H9 (cell line): Measurements from ENCODE around the gene ERC1. TPM values are rescaled to one million over a fixed set of nuclear protein-coding genes. Genes with fewer than 3 reads are reported as not detected.

Experiments
- DNase-seq: peaks from one replicate; pipeline ENCODE4 v3.0.0-alpha.2; 2017
- H2AFZ ChIP-seq: one replicate; pipeline ENCODE4 v1.6.1; 2013; ENCODE audit warnings: mild to moderate bottlenecking, low read length, control low read depth, moderate library complexity
- H2AK5ac ChIP-seq: 2 replicates; pipeline ENCODE4 v1.6.1; 2013; ENCODE audit warnings: low read length, control low read depth, mixed read lengths; ENCODE audit not compliant: insufficient read length
- H2BK120ac ChIP-seq: one replicate; pipeline ENCODE4 v1.6.1; 2013; ENCODE audit warnings: low read depth, mild to moderate bottlenecking, low read length, control low read depth, inconsistent platforms; ENCODE audit not compliant: poor library complexity, severe bottlenecking
- H2BK12ac ChIP-seq: 2 replicates; pipeline ENCODE4 v1.6.1; 2013; ENCODE audit warnings: low read length, control low read depth, mixed read lengths, low read depth; ENCODE audit not compliant: insufficient read length
- H2BK15ac ChIP-seq: 2 replicates; pipeline ENCODE4 v1.6.1; 2013; ENCODE audit warnings: low read depth, low read length, control low read depth
- H2BK20ac ChIP-seq: one replicate; pipeline ENCODE4 v1.6.1; 2013; ENCODE audit warnings: low read depth, mild to moderate bottlenecking, low read length, control low read depth, inconsistent platforms; ENCODE audit not compliant: poor library complexity, severe bottlenecking
- H2BK5ac ChIP-seq: 2 replicates; pipeline ENCODE4 v1.6.1; 2013; ENCODE audit warnings: low read length, control low read depth, mixed read lengths; ENCODE audit not compliant: insufficient read length
- H3K14ac ChIP-seq: 2 replicates; pipeline ENCODE4 v1.6.1; 2013; ENCODE audit warnings: low read length, control low read depth; ENCODE audit not compliant: insufficient read depth
- H3K18ac ChIP-seq: 2 replicates; pipeline ENCODE4 v1.6.1; 2013; ENCODE audit warnings: low read depth, mild to moderate bottlenecking, mixed read lengths, low read length, control low read depth; ENCODE audit not compliant: insufficient read length
- H3K23ac ChIP-seq: 2 replicates; pipeline ENCODE4 v1.6.1; 2013; ENCODE audit warnings: low read length, control low read depth, mixed read lengths, low read depth; ENCODE audit not compliant: insufficient read length
- H3K23me2 ChIP-seq: 2 replicates; pipeline ENCODE4 v1.6.1; 2013; ENCODE audit warnings: low read depth, mild to moderate bottlenecking, mixed read lengths, low read length, control low read depth; ENCODE audit not compliant: insufficient read length, poor library complexity, severe bottlenecking
- H3K27ac ChIP-seq: 2 replicates; pipeline ENCODE4 v1.5.1; 2013; ENCODE audit warnings: low read length, control low read depth, mixed read lengths, low read depth; ENCODE audit not compliant: insufficient read length
- H3K27me3 ChIP-seq: 2 replicates; pipeline ENCODE4 v1.6.1; 2013; ENCODE audit warnings: low read length, control low read depth, inconsistent platforms; ENCODE audit not compliant: insufficient read depth
- H3K4ac ChIP-seq: 2 replicates; pipeline ENCODE4 v1.6.1; 2013; ENCODE audit warnings: low read depth, mild to moderate bottlenecking, control low read depth, inconsistent platforms, low read length, moderate library complexity
- H3K4me1 ChIP-seq: 2 replicates; pipeline ENCODE4 v1.6.1; 2013; ENCODE audit warnings: low read length, control low read depth, inconsistent platforms; ENCODE audit not compliant: insufficient read depth
- H3K4me2 ChIP-seq: 2 replicates; pipeline ENCODE4 v1.6.1; 2013; ENCODE audit warnings: low read length, control low read depth, mixed read lengths; ENCODE audit not compliant: insufficient read length, insufficient read depth
- H3K56ac ChIP-seq: 2 replicates; pipeline ENCODE4 v1.6.1; 2013; ENCODE audit warnings: low read depth, mild to moderate bottlenecking, mixed read lengths, low read length, control low read depth; ENCODE audit not compliant: insufficient read length
- H3K79me1 ChIP-seq: 2 replicates; pipeline ENCODE4 v1.6.1; 2013; ENCODE audit warnings: low read depth, mild to moderate bottlenecking, moderate library complexity, low read length, control low read depth, inconsistent platforms; ENCODE audit not compliant: insufficient read depth, poor library complexity, severe bottlenecking
- H3K79me2 ChIP-seq: 2 replicates; pipeline ENCODE4 v1.6.1; 2013; ENCODE audit warnings: low read length, control low read depth, inconsistent platforms; ENCODE audit not compliant: insufficient read depth
- H3K9ac ChIP-seq: 2 replicates; pipeline ENCODE4 v1.6.1; 2013; ENCODE audit warnings: low read length, control low read depth, mixed read lengths; ENCODE audit not compliant: insufficient read length; ENCODE audit errors: extremely low read depth
- H3K9me3 ChIP-seq: one replicate; pipeline ENCODE4 v1.6.1; 2013; ENCODE audit warnings: low read depth, low read length, inconsistent platforms; ENCODE audit not compliant: control insufficient read depth
- H3T11ph ChIP-seq: one replicate; pipeline ENCODE4 v1.6.1; 2013; ENCODE audit warnings: mild to moderate bottlenecking, low read length, control low read depth, inconsistent platforms
- H4K20me1 ChIP-seq: one replicate; pipeline ENCODE4 v1.6.1; 2013; ENCODE audit not compliant: control insufficient read depth, insufficient read length, insufficient read depth
- H4K5ac ChIP-seq: 2 replicates; pipeline ENCODE4 v1.6.1; 2013; ENCODE audit warnings: low read depth, mild to moderate bottlenecking, mixed read lengths, low read length, control low read depth; ENCODE audit not compliant: insufficient read length
- H4K8ac ChIP-seq: replicated peaks from 2 replicates; pipeline ENCODE4 v1.6.1; 2013; ENCODE audit warnings: low read length, control low read depth, mixed read lengths, low read depth; ENCODE audit not compliant: insufficient read length
- H4K91ac ChIP-seq: 2 replicates; pipeline ENCODE4 v1.6.1; 2013; ENCODE audit warnings: low read depth, mild to moderate bottlenecking, moderate library complexity, mixed read lengths, low read length, control low read depth; ENCODE audit not compliant: insufficient read length
- H3K27ac Mint-ChIP-seq, 3 experiments: 2 replicates in 2 of 3; 3 replicates in 1 of 3; pipeline ENCODE4 v1.8.0; 2020 to 2021; ENCODE audit warnings: mixed read lengths in 3 of 3, mild to moderate bottlenecking in 1 of 3, moderate library complexity in 1 of 3
- H3K27me3 Mint-ChIP-seq: 2 replicates; pipeline ENCODE4 v1.8.0; 2021; ENCODE audit warnings: low read depth, mild to moderate bottlenecking, moderate library complexity, mixed read lengths
- H3K36me3 Mint-ChIP-seq, 3 experiments: 2 replicates in 2 of 3; 3 replicates in 1 of 3; pipeline ENCODE4 v1.8.0; 2020 to 2021; ENCODE audit warnings: low read depth in 3 of 3, mixed read lengths in 3 of 3; ENCODE audit not compliant: insufficient read depth in 1 of 3
- H3K4me1 Mint-ChIP-seq, 2 experiments: 2 replicates each; pipeline ENCODE4 v1.8.0; 2020; ENCODE audit warnings: mixed read lengths in 2 of 2
- H3K4me3 Mint-ChIP-seq, 2 experiments: 2 replicates in 1 of 2; 3 replicates in 1 of 2; pipeline ENCODE4 v1.8.0; 2020 to 2021; ENCODE audit warnings: mild to moderate bottlenecking in 2 of 2, mixed read lengths in 2 of 2, moderate library complexity in 1 of 2
- H3K9me3 Mint-ChIP-seq, 2 experiments: 2 replicates in 1 of 2; 3 replicates in 1 of 2; pipeline ENCODE4 v1.8.0; 2020; ENCODE audit warnings: mild to moderate bottlenecking in 2 of 2, mixed read lengths in 2 of 2, moderate library complexity in 1 of 2
- WGBS: extraction: QIAGEN DNeasy Blood & Tissue Kit; methylation state at CpG from one replicate; pipeline ENCODE4 v1.1.7; 2013; ENCODE audit warnings: missing lambda C conversion rate, low lambda C conversion rate, mixed read lengths; ENCODE audit not compliant: insufficient read length; ENCODE audit errors: extremely low coverage; 5-methylcytosine and 5-hydroxymethylcytosine counted together
- total RNA-seq: library from RNA; stranded (reverse); gene quantifications from 2 replicates; pipeline ENCODE4 v1.2.1, GENCODE V29; 2021
- TF ChIP-seq, protein P1 (sequence below): fragments of 200-600 bp; sonication (generic); conservative IDR thresholded peaks from 3 replicates; pipeline ENCODE4 v1.8.0; 2021; ENCODE audit warnings: antibody characterized with exemption, mild to moderate bottlenecking

Gene ERC1
- total RNA-seq, 1 experiment from 2014 or later = 51.2 TPM

DNA sequence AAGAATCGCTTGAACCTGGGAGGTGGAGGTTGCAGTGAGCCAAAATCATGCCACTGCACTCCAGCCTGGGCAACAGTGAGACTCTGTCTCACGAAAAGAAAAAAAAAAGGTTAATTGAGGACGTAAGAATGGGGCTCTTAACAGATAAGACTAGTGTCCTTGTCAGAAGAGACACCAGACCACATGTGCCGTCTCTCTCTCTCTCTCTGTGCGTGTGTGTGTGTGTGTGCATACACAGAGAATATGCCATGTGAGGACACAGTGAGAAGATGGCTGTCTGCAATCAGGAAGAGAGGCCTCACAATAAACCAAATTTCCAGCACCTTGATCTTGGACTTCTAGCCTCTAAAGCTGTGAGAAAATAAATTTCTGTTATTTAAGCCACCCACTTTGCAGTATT is 11.7 kb upstream of the ERC1 start:
- TF ChIP-seq, protein P1, sequence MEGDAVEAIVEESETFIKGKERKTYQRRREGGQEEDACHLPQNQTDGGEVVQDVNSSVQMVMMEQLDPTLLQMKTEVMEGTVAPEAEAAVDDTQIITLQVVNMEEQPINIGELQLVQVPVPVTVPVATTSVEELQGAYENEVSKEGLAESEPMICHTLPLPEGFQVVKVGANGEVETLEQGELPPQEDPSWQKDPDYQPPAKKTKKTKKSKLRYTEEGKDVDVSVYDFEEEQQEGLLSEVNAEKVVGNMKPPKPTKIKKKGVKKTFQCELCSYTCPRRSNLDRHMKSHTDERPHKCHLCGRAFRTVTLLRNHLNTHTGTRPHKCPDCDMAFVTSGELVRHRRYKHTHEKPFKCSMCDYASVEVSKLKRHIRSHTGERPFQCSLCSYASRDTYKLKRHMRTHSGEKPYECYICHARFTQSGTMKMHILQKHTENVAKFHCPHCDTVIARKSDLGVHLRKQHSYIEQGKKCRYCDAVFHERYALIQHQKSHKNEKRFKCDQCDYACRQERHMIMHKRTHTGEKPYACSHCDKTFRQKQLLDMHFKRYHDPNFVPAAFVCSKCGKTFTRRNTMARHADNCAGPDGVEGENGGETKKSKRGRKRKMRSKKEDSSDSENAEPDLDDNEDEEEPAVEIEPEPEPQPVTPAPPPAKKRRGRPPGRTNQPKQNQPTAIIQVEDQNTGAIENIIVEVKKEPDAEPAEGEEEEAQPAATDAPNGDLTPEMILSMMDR = no peak
- Mint-ChIP-seq H3K36me3 (no peaks in the 10 kb centered on the region), H3K27ac (no peak overlapping the region; a peak in 1 of 7 replicates), H3K4me1 (peaks cover under 1 to 4% of the 10 kb centered on the region in 2 experiments; a peak in 2 of 4 replicates), H3K9me3 (no peaks in the 10 kb centered on the region), H3K27me3 (no peaks in the 10 kb centered on the region; the same call in 1 of the 2 replicates), H3K4me3 (no peak overlapping the region)
- Histone ChIP-seq H2AFZ (no peak overlapping the region), H3K4me1 (no peaks in the 10 kb centered on the region), H2BK120ac (no peak overlapping the region), H4K5ac (no peak overlapping the region), H3K56ac (no peak overlapping the region), H3K27me3 (no peaks in the 10 kb centered on the region), H3K9me3 (no peaks in the 10 kb centered on the region), H2BK5ac (no peak overlapping the region), H3K4ac (no peak overlapping the region), H3K27ac (no peak overlapping the region), H3K23ac (no peak overlapping the region), H3K79me2 (no peaks in the 10 kb centered on the region), H3K79me1 (no peaks in the 10 kb centered on the region), H4K91ac (no peak overlapping the region), H2AK5ac (no peak overlapping the region), H4K8ac (no peak overlapping the region), H3K18ac (no peak overlapping the region), H4K20me1 (no peaks in the 10 kb centered on the region), H2BK20ac (no peak overlapping the region), H3K9ac (no peak overlapping the region), H3K4me2 (no peak overlapping the region), H3T11ph (no peak overlapping the region), H3K14ac (no peak overlapping the region), H3K23me2 (no peaks in the 10 kb centered on the region), H2BK12ac (no peak overlapping the region), H2BK15ac (no peak overlapping the region)
- no peak for DNase-seq
- WGBS = no CpG with 5 or more reads among the region's 5 CpGs
